ENCODE results near the gene LUZP1.
"Not testable (repeated sequence)": the region's sequence is repeated elsewhere in the genome, so short reads cannot be mapped to it uniquely, and the experiment has no call there.

LUZP1 gene

GRCh38 chr1:23168445-23169194 is at the start of gene LUZP1:
Gene LUZP1 (minus strand): TSS chr1:23168856.
- peak; percentile 77 for DNase-seq (ENCODE audit: low spot score)

GRCh38 chr1:23217421-23218115 is 48.9 kb upstream of the LUZP1 start, which contains the start of gene HTR1D:
Gene HTR1D (minus strand): TSS chr1:23217502. CDS start chr1:23194219, 23,283 bp downstream.
- DNase-seq (ENCODE audit: low spot score) = peak; percentile 34

GRCh38 chr1:23216771-23217420 is 48.2 kb upstream of the LUZP1 start:
- DNase-seq (ENCODE audit: low spot score) = peak; percentile 69

- DNase-seq (ENCODE audit: low spot score) = peak; percentile 31
These were observed 47.2 kb upstream of the LUZP1 start for GRCh38 chr1:23215751-23216449.

- no peak for DNase-seq (ENCODE audit: low spot score)
These were observed 46.6 kb upstream of the LUZP1 start for GRCh38 chr1:23215291-23215690.

GRCh38 chr1:23214640-23215039 is 46.0 kb upstream of the LUZP1 start:
- no peak for DNase-seq (ENCODE audit: low spot score)

GRCh38 chr1:23211955-23212354 is 43.3 kb upstream of the LUZP1 start:
- no peak for DNase-seq (ENCODE audit: low spot score)

- DNase-seq (ENCODE audit: low spot score) = no peak
These were observed 42.3 kb upstream of the LUZP1 start for GRCh38 chr1:23210963-23211362.

- no peak for DNase-seq (ENCODE audit: low spot score)
These were observed 41.7 kb upstream of the LUZP1 start for GRCh38 chr1:23210351-23210785.

- no peak for DNase-seq (ENCODE audit: low spot score)
These were observed 41.1 kb upstream of the LUZP1 start for GRCh38 chr1:23209770-23210169.

- no peak for DNase-seq (ENCODE audit: low spot score)
These were observed 39.9 kb upstream of the LUZP1 start for GRCh38 chr1:23208527-23208926.

GRCh38 chr1:23207733-23208132 is 39.1 kb upstream of the LUZP1 start:
- not testable (repeated sequence) for DNase-seq (ENCODE audit: low spot score)

- no peak for DNase-seq (ENCODE audit: low spot score)
These were observed 33.6 kb upstream of the LUZP1 start for GRCh38 chr1:23202263-23202749.

GRCh38 chr1:23200883-23201282 is 32.2 kb upstream of the LUZP1 start:
- DNase-seq (ENCODE audit: low spot score) = no peak

GRCh38 chr1:23198373-23198772 is 29.7 kb upstream of the LUZP1 start:
- no peak for DNase-seq (ENCODE audit: low spot score)

GRCh38 chr1:23196627-23197328 is 28.1 kb upstream of the LUZP1 start:
- DNase-seq (ENCODE audit: low spot score) = no peak

- DNase-seq (ENCODE audit: low spot score) = no peak
These were observed 25.7 kb upstream of the LUZP1 start for GRCh38 chr1:23194119-23194984.

GRCh38 chr1:23193391-23194118 is 24.9 kb upstream of the LUZP1 start:
- no peak for DNase-seq (ENCODE audit: low spot score)

- DNase-seq (ENCODE audit: low spot score) = no peak
These were observed 22.5 kb upstream of the LUZP1 start for GRCh38 chr1:23191199-23191598.

Data from HuH-7 (cell line).